NB4 (cell line): ENCODE measurements around the gene SLC39A11.

Experiments
- DNase-seq: peaks from one replicate; pipeline ENCODE4 v3.0.0; 2010; ENCODE audit warnings: low read depth
- H3K4me3 ChIP-seq: one replicate; pipeline ENCODE4 v1.5.1; 2011; ENCODE audit warnings: mild to moderate bottlenecking, low read depth, low read length, moderate library complexity
- CTCF ChIP-seq: IDR thresholded peaks from one replicate; pipeline ENCODE4 v1.5.1; 2012; ENCODE audit warnings: low read depth, low read length
- MAX ChIP-seq: IDR thresholded peaks from 2 replicates; pipeline ENCODE4 v1.6.1; 2011; ENCODE audit warnings: low read depth, low read length
- MYC ChIP-seq: IDR thresholded peaks from 2 replicates; pipeline ENCODE4 v1.6.1; 2011; ENCODE audit warnings: low read depth, low read length
- POLR2A ChIP-seq: IDR thresholded peaks from 2 replicates; pipeline ENCODE4 v1.6.1; 2011; ENCODE audit warnings: mild to moderate bottlenecking; ENCODE audit not compliant: insufficient read length; ENCODE audit errors: extremely low read depth

The SLC39A11 gene

GRCh38 chr17:72651988-72652387 lies 440.5 kb downstream of the SLC39A11 start:
- no peak for DNase-seq

DNA sequence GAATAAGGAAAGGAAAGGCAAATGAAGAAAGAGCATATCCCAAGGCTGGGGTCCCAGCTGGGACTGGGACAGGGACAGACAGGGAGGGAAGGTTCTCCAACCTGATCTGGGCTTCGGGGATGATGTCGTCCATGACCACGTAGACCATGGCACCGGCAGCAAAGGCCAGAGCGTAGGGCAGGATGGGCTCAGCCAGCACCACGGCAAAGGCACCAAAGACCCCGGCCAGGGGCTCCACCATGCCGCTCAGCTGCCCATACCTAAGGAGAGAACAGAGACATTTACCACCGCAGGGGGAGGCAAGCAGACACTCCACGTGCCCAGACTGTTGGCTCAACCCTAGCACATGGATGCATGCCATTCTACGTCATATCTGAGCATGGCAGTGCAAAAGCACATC lies 443.8 kb downstream of the SLC39A11 start:
- DNase-seq, result no peak
- TF ChIP-seq MAX, result no peak
- no peak for TF ChIP-seq POLR2A
- TF ChIP-seq MYC, result no peak
- TF ChIP-seq CTCF, result no peak
- no peak overlapping the region for H3K4me3 ChIP-seq

More at GRCh38 chr17:72651988-72652387, 440.5 kb downstream of the SLC39A11 start:
- no peak for TF ChIP-seq CTCF
- no peak for TF ChIP-seq POLR2A
- no peak for TF ChIP-seq MYC
- no peak overlapping the region for H3K4me3 ChIP-seq

DNA sequence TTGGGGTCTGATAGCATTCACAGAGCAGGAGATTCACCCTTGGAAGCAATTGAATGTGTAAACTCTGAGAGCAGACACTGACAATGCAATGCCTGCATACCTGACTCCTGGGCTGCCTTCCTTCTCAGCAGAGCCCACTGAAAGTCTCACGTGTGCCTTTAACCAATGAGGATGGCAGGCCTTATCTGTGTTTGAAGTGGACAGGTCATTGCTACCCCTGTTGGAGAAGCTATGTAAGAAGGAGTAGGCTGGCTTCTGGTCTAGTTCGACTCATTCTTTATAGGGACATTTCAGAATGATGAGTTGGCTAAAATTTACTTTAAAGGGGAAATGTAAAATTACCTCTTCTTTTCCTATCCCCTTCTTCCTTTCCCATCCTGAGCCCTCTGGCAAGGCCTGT lies 446.3 kb downstream of the SLC39A11 start:
- H3K4me3 ChIP-seq, result no peak overlapping the region
- no peak for DNase-seq
- no peak for TF ChIP-seq MYC
- TF ChIP-seq POLR2A, result no peak
- no peak for TF ChIP-seq CTCF
- TF ChIP-seq MAX, result no peak

DNA sequence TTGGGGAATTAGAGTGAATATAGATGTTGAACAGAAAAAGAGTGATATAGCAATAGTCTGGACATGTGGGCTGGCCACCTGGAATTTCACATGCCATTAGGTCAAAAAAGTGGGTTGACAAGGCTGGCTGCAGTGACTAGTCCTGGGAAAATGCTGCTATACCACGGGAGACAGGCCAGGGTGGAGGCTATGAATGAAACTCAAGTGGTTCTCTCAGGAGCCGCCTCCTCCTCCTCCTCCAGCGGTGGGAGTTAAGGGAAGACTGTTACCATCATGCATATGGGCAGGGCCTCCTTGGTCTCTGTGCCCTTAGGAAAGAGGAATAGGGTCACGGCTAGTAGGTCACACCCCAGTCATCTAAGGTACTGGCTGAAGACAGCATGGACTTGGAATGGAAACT lies 448.0 kb downstream of the SLC39A11 start:
- no peak for DNase-seq
- no peak for TF ChIP-seq POLR2A
- TF ChIP-seq MAX, result no peak
- no peak for TF ChIP-seq CTCF
- no peak for TF ChIP-seq MYC
- H3K4me3 ChIP-seq, result no peak overlapping the region

DNA sequence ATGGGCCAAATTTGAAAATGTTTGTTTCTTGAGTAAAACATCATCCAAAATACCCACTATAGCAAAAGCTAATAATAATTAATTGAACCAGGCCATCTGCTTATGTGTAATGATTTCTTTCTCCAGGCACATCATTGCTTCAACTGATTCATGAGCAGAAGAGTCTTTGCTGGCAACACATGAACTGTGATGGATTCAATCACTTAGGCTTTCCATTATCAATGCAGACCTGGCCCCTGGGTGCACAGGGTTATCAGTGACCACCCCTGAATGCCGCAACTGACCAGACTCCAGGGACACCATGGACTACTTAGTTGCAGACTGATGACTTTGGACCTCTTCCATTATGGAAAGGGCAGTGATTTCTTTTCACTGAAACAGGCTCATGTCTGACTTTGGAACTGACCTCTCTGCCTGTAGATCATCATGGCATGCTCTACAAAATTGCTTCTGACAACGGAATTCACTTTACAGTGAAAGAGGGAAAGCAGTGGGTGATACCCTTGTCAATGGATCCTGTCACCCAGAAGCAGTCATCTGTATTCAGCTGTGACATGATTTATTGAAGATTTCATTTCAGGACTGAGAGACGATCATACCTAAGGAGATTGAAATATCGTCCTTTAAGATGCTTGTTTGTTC lies 448.8 kb downstream of the SLC39A11 start:
- no peak for DNase-seq
- no peak for TF ChIP-seq POLR2A
- no peak for TF ChIP-seq CTCF
- no peak for TF ChIP-seq MYC
- TF ChIP-seq MAX, result no peak
- no peak overlapping the region for H3K4me3 ChIP-seq

- TF ChIP-seq MYC (no peak), MAX (no peak), CTCF (no peak), POLR2A (no peak)
- no peak overlapping the region for H3K4me3 ChIP-seq
- DNase-seq, result no peak
Observed at GRCh38 chr17:72642720-72643119, 449.8 kb downstream of the SLC39A11 start.
